Muscle of leg (tissue), 11 donors: ENCODE results near the gene PRODH. TPM values are rescaled to one million over a fixed set of nuclear protein-coding genes. Genes with fewer than 3 reads are reported as not detected.
"Not testable (repeated sequence)": the region's sequence is repeated elsewhere in the genome, so short reads cannot be mapped to it uniquely, and the experiment has no call there.

Experiments
- DNase-seq: peaks from one replicate; pipeline ENCODE4 v3.0.0; 2013
- H3K27ac ChIP-seq: one replicate; pipeline ENCODE4 v1.5.1; 2013; ENCODE audit warnings: mild to moderate bottlenecking, low read length, control low read depth
- H3K27me3 ChIP-seq: one replicate; pipeline ENCODE4 v1.6.1; 2013; ENCODE audit warnings: low read length; ENCODE audit not compliant: control insufficient read depth, insufficient read depth
- H3K36me3 ChIP-seq: one replicate; pipeline ENCODE4 v1.6.1; 2013; ENCODE audit warnings: low read length; ENCODE audit not compliant: control insufficient read depth, insufficient read depth
- H3K4me1 ChIP-seq: one replicate; pipeline ENCODE4 v1.6.1; 2013; ENCODE audit warnings: low read length; ENCODE audit not compliant: control insufficient read depth, insufficient read depth
- H3K4me3 ChIP-seq: one replicate; pipeline ENCODE4 v1.5.1; 2013; ENCODE audit warnings: low read length, control low read depth
- H3K9me3 ChIP-seq: replicated peaks from 2 replicates; pipeline ENCODE4 v1.6.1; 2013; ENCODE audit warnings: low read depth, low read length; ENCODE audit not compliant: control insufficient read depth
- WGBS: methylation state at CpG from one replicate; pipeline ENCODE4 v1.1.5; 2013; ENCODE audit warnings: missing lambda C conversion rate; ENCODE audit not compliant: insufficient coverage; 5-methylcytosine and 5-hydroxymethylcytosine counted together
- polyA plus RNA-seq, 8 donors: library from polyadenylated mRNA; unstranded; fragments of 120-200 nt; gene quantifications; one replicate each; pipeline versions ENCODE4 v1.2.1 to v1.2.3, GENCODE V29; 2013; ENCODE audit warnings: inconsistent platforms in 1 of 8, low replicate concordance in 1 of 8; ENCODE audit not compliant: insufficient read length in 8 of 8, insufficient read depth in 1 of 8
- total RNA-seq: library from RNA; stranded (reverse); fragments of 120-200 nt; gene quantifications from one replicate; pipeline ENCODE4 v1.2.4, GENCODE V29; 2013

Gene PRODH
- total and polyA plus RNA-seq, 9 donors = 2.7 to 18.7 (median 7.1) TPM

DNA sequence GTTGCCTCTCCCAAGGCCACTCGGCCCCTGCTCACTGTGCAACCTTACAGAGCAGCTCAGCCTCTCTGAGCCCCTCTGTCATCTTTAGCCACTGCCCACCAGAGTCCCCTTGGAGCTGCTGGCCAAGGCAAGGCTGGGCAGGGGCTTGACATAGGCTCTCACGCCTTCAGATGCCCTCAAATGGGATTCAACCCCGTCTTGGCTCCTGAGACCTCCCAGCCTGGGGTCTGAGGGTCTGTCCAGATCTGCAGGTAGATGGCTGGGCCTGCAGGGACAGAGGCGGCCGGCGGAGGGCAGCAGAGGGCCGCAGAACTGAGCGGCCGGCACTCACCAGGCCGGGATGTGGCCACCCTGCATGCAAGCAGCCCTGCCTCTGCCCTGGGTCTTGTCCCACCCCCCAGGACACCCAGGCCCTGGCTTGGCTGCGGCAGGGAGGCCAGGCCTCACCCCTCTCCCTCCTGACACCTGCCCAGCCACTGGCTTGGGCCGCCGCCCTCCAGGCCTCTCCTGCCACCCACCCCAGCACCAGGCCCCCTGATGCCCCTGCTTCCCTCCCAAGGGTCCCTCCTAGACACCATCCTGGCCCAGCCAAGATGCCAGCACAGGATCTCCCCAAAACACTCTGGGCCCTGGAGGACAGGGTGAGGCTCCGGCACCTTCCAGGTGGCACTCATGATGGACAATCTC is 18.4 kb upstream of the PRODH start:
- 13% methylated on average over 10 of the region's 14 CpGs for WGBS
- H3K9me3 ChIP-seq, H3K4me3 ChIP-seq, H3K27me3 ChIP-seq, H3K36me3 ChIP-seq, H3K27ac ChIP-seq, H3K4me1 ChIP-seq: not testable (repeated sequence)
- DNase-seq = peak; percentile 54

DNA sequence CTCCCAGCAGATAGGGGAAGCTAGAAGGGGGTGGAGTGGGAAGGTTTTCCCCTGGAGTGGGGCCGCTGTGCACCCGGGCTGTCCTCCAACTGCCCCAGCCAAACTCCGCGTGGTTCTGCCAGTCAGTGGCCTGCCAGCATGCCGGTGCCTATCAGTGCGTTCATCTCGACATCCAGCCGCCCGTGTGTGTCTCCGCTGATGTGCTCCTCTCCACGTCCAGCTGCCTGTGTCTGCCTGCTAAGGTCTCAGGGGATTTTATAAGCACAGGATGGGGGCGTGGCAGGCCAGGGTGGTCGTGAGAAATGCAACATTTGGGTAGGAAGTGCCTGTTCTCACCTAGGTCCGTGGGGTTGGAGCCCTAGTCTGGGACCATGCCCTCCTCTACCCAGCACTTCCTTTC is 17.0 kb upstream of the PRODH start:
- H3K9me3 ChIP-seq, H3K4me3 ChIP-seq, H3K27ac ChIP-seq, H3K36me3 ChIP-seq, H3K4me1 ChIP-seq, DNase-seq, H3K27me3 ChIP-seq: not testable (repeated sequence)
- 73% methylated on average over 7 of the region's 14 CpGs for WGBS

DNA sequence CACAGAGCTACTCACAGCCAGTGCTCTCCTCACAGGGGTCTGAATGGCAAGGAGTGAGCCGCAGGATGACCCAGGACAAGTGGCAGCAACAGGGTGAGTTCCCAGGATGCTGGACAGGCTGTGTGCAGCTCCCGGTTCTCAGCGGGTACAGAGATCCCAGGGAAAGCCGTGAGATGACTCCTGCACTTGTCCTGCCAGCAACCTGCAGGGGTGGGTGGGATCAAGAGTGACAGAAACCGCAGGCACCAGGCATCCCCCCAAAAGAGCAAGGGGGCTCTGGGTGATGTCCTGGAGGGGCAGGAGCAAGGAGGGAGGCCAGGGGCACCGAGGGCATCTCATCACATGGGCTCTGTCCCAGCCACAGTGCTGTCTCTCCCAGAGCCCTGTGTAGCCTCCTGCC is 15.9 kb upstream of the PRODH start:
- Histone ChIP-seq H3K4me3 (no peak overlapping the region), H3K27ac (no peak overlapping the region), H3K9me3 (no peaks in the 10 kb centered on the region), H3K27me3 (peaks cover 11% of the 10 kb centered on the region), H3K36me3 (no peaks in the 10 kb centered on the region), H3K4me1 (no peaks in the 10 kb centered on the region)
- no peak for DNase-seq
- WGBS = 83% methylated on average over 2 of the region's 6 CpGs

DNA sequence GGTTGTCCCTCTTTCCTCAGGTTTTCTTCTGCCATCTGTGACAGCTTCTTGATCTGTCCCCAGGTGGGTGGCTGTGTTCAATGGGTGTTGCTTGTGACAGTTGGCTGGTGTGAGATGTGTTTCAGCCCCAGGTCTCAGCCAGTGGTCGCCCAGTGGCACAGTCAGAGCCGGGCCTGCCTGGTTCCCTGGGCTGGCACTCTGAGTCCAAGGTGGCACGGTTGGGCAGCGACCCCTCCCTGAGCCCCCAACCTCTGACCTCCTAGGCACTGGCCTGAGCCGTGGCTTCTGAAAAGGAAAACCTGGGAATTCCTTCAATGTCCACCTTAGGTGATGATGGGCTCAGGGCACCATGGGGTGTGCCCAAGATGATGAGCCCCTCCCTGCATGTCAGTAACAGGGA is 14.0 kb upstream of the PRODH start:
- no peak for DNase-seq
- Histone ChIP-seq H3K27me3 (peaks cover 11% of the 10 kb centered on the region), H3K36me3 (no peaks in the 10 kb centered on the region), H3K4me1 (no peaks in the 10 kb centered on the region), H3K9me3 (no peaks in the 10 kb centered on the region), H3K27ac (no peak overlapping the region), H3K4me3 (no peak overlapping the region)
- WGBS = 82% methylated on average over 5 of the region's 5 CpGs

DNA sequence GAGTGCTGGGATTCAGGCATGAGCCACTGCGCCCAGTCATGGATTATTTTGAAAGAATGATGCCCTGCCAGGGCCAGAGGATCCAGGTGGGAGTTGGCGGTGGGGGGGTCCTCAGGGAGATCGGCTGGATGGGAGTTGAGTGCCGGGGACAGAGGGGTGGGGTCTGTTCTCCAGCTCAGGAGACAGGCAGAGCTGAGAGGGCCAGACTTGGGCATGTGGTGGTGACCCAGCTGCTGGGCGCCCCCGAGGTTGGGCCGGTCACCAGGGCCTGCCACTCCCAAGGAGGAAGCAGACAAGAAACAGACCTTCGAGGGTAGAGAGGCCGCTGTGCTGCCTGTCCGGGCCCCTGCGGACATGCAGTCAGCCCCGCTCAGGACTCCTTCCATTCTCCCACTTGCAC is 11.8 kb upstream of the PRODH start:
- DNase-seq = no peak
- H3K9me3 ChIP-seq = no peaks in the 10 kb centered on the region
- H3K27me3 ChIP-seq = peaks cover 11% of the 10 kb centered on the region
- no peaks in the 10 kb centered on the region for H3K4me1 ChIP-seq
- no peak overlapping the region for H3K4me3 ChIP-seq
- H3K36me3 ChIP-seq = no peaks in the 10 kb centered on the region
- no peak overlapping the region for H3K27ac ChIP-seq
- 54% methylated on average over 12 of the region's 12 CpGs for WGBS

DNA sequence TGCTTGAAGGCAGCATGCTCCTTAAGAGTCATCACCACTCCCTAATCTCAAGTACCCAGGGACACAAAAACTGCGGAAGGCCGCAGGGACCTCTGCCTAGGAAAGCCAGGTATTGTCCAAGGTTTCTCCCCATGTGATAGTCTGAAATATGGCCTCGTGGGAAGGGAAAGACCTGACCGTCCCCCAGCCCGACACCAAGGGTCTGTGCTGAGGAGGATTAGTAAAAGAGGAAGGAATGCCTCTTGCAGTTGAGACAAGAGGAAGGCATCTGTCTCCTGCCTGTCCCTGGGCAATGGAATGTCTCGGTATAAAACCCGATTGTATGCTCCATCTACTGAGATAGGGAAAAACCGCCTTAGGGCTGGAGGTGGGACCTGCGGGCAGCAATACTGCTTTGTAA is 11.0 kb upstream of the PRODH start:
- not testable (repeated sequence) for DNase-seq, H3K36me3 ChIP-seq, H3K27ac ChIP-seq, H3K4me1 ChIP-seq, H3K4me3 ChIP-seq, H3K9me3 ChIP-seq
- H3K27me3 ChIP-seq = peaks cover 11% of the 10 kb centered on the region
- no CpG with 5 or more reads among the region's 9 CpGs for WGBS

DNA sequence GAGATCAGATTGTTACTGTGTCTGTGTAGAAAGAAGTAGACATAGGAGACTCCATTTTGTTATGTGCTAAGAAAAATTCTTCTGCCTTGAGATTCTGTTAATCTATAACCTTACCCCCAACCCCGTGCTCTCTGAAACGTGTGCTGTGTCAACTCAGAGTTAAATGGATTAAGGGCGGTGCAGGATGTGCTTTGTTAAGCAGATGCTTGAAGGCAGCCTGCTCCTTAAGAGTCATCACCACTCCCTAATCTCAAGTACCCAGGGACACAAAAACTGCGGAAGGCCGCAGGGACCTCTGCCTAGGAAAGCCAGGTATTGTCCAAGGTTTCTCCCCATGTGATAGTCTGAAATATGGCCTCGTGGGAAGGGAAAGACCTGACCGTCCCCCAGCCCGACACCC is 2.6 kb upstream of the PRODH start:
- WGBS = no CpG with 5 or more reads among the region's 8 CpGs
- H3K27me3 ChIP-seq, H3K36me3 ChIP-seq, DNase-seq, H3K27ac ChIP-seq, H3K9me3 ChIP-seq, H3K4me3 ChIP-seq, H3K4me1 ChIP-seq: not testable (repeated sequence)

DNA sequence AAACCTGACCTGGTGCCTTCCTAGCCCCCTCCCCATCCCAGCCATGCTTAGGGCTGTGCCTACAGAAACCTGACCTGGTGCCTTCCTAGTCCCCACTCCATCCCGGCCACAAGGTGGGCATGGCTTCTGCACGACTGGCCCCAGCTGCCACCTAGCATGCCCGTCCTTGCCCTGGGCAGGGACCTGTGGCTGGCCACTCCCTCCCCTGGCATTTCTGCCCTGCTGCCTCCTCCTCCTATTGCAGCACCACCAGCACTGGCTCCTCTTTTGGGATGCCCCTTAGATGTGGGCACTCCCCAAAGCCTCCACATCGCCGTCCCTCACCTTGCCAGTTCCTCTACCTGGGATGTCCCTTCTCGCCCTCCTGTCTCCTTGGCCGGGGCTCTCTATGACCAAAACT is 1.4 kb downstream of the PRODH start:
- not testable (repeated sequence) for H3K4me3 ChIP-seq, H3K36me3 ChIP-seq, H3K9me3 ChIP-seq, H3K27ac ChIP-seq, H3K27me3 ChIP-seq, H3K4me1 ChIP-seq, DNase-seq
- no CpG with 5 or more reads among the region's 7 CpGs for WGBS

DNA sequence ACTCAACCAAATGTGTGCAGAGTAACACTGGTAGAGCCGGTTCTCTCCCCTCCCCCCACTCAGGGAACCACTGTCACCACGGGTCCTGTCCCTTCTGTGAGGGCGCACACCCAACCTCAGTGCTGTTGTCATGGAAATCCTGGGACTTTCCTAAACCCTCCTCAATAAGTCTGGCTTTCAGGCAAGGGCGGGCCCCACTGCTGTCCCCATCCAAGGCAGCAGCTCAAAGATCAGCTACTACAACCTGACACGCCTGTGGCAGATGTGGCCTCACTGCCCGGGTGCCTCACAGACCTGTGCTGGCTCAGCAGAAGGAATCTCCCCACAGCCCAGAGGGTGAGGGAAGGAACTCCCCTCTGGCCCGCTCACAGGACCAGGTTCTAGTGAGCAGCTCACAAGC is 2.2 kb downstream of the PRODH start:
- whole genome bisulfite sequencing = no CpG with 5 or more reads among the region's 7 CpGs
- Histone ChIP-seq H3K4me3 (no peak overlapping the region), H3K27ac (no peak overlapping the region), H3K4me1 (no peaks in the 10 kb centered on the region), H3K36me3 (no peaks in the 10 kb centered on the region), H3K9me3 (no peaks in the 10 kb centered on the region), H3K27me3 (no peaks in the 10 kb centered on the region)
- DNase-seq = no peak

DNA sequence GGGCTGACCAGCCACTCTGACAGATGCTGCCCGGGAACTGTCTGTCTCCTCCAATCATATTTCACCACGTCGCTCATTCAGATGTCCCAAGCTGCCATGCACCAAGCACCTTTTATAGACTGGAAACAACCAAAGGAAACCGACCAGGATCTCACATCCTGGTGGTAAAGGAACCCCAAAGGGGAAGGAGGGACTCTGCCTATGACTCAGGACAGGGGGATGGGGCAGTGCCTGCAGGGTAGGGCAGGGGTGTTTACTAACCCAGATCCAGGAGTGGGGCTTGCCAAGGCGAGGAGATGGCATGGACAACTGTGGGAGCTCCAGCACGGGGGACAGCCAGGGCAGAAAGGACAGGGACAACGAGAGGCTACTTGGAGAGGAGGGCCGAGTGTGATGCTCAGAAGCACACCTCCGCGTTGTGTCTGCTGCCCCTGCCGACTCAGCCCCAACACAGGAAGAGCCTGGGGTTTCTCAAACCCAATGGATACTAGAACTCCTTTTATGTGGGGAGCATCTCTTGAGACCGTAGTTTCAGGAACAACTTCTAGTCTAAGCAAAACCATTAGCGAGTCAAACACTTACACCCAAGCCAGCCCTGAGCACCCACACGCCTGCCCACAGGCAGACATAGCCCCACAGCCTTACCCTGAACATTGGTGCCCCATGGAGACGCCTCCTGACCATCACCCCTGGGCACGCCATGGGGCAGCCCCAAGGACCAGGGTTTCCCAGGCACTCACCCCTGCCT is 4.0 kb downstream of the PRODH start:
- no peaks in the 10 kb centered on the region for H3K9me3 ChIP-seq
- no peak overlapping the region for H3K27ac ChIP-seq
- no peaks in the 10 kb centered on the region for H3K36me3 ChIP-seq
- WGBS = no CpG with 5 or more reads among the region's 16 CpGs
- no peak overlapping the region for H3K4me3 ChIP-seq
- H3K4me1 ChIP-seq = no peaks in the 10 kb centered on the region
- H3K27me3 ChIP-seq = no peaks in the 10 kb centered on the region
- no peak for DNase-seq
